NCI-H510A treated with DMSO at 0.1 percent for 48 hours (cell line): ENCODE measurements around the gene TRIM63.

Experiments used
- DNase-seq: peaks from one replicate; lab custom pipeline; 2025; lab: John Stamatoyannopoulos, UW

The TRIM63 gene

GRCh38 chr1:26084844-26085243 lies 17.4 kb upstream of the TRIM63 start:
- no peak for DNase-seq

- DNase-seq, result no peak
Measured at GRCh38 chr1:26084091-26084561, 16.7 kb upstream of the TRIM63 start.

GRCh38 chr1:26083208-26083607 lies 15.8 kb upstream of the TRIM63 start:
- DNase-seq, result no peak

- no peak for DNase-seq
Measured at GRCh38 chr1:26082020-26082350, 14.6 kb upstream of the TRIM63 start.

GRCh38 chr1:26081267-26082019 lies 14.0 kb upstream of the TRIM63 start:
- no peak for DNase-seq

- DNase-seq, result no peak
Measured at GRCh38 chr1:26079960-26080814, 12.8 kb upstream of the TRIM63 start.

GRCh38 chr1:26079178-26079563 lies 11.7 kb upstream of the TRIM63 start:
- DNase-seq, result no peak

GRCh38 chr1:26078286-26079177 lies 11.1 kb upstream of the TRIM63 start:
- no peak for DNase-seq

- DNase-seq, result no peak
Measured at GRCh38 chr1:26077524-26077923, 10.1 kb upstream of the TRIM63 start.

- no peak for DNase-seq
Measured at GRCh38 chr1:26075421-26076144, 8.2 kb upstream of the TRIM63 start.

- no peak for DNase-seq
Measured at GRCh38 chr1:26072305-26072704, 4.9 kb upstream of the TRIM63 start.

- no peak for DNase-seq
Measured at GRCh38 chr1:26070963-26071342, 3.5 kb upstream of the TRIM63 start.

- no peak for DNase-seq
Measured at GRCh38 chr1:26070296-26070962, 3.0 kb upstream of the TRIM63 start.

- no peak for DNase-seq
Measured at GRCh38 chr1:26069941-26070295, 2.5 kb upstream of the TRIM63 start.

GRCh38 chr1:26066857-26067256 lies 573 bp downstream of the TRIM63 start:
- no peak for DNase-seq

- DNase-seq, result no peak
Measured at GRCh38 chr1:26066160-26066559, 1.3 kb downstream of the TRIM63 start.

GRCh38 chr1:26064553-26064952 lies 2.9 kb downstream of the TRIM63 start:
- DNase-seq, result no peak

GRCh38 chr1:26060832-26061574 lies 6.4 kb downstream of the TRIM63 start:
- DNase-seq, result no peak

GRCh38 chr1:26059906-26060305 lies 7.5 kb downstream of the TRIM63 start:
- DNase-seq, result no peak

GRCh38 chr1:26058052-26058595 lies 9.3 kb downstream of the TRIM63 start:
- no peak for DNase-seq
